PC-3 (cell line): ENCODE data around the gene SNN. TPM values are rescaled to one million over a fixed set of nuclear protein-coding genes. Genes with fewer than 3 reads are reported as not detected.

ENCODE experiments used
- ATAC-seq: fragments of 200-7000 bp; cut with Tn5 transposase; 2 replicates; pipeline ENCODE4 v1.9.1; 2020; ENCODE audit warnings: mild to moderate bottlenecking, moderate library complexity
- BruUV-seq: library from RNA; stranded (reverse); fragments of 400-500 nt; replicated peaks from 2 replicates; lab custom pipeline; 2021; lab: Mats Ljungman, UMichigan
- CTCF ChIA-PET: fragments of 300-600 bp; sonication (Branson Sonifier 250); formaldehyde crosslinking; loops from one replicate; lab custom pipeline; 2022; ENCODE audit warnings: antibody characterized with exemption; lab: Charles Lee
- POLR2A ChIA-PET: fragments of 300-600 bp; sonication (Branson Sonifier 250); formaldehyde crosslinking; loops from one replicate; lab custom pipeline; 2022; ENCODE audit warnings: antibody characterized with exemption; ENCODE audit not compliant: unreplicated experiment; lab: Charles Lee
- DNase-seq: peaks from one replicate; pipeline ENCODE4 v3.0.0-alpha.2; 2015
- H2AFZ ChIP-seq: fragments of 300-600 bp; sonication (generic); 2 replicates; pipeline ENCODE4 v1.6.0; 2016; ENCODE audit warnings: antibody characterized with exemption, low read length
- H3F3A ChIP-seq: fragments of 300-600 bp; sonication (generic); one replicate; pipeline ENCODE4 v1.6.0; 2017; ENCODE audit warnings: antibody characterized with exemption, low read length, control low read depth, mild to moderate bottlenecking; ENCODE audit not compliant: unreplicated experiment
- H3K27ac ChIP-seq: fragments of 300-600 bp; sonication (generic); 2 replicates; pipeline ENCODE4 v1.5.1; 2016; ENCODE audit warnings: mild to moderate bottlenecking, low read length
- H3K27me3 ChIP-seq: fragments of 300-600 bp; sonication (generic); 2 replicates; pipeline ENCODE4 v1.6.1; 2016; ENCODE audit warnings: low read length, mixed read lengths
- H3K36me3 ChIP-seq: fragments of 300-600 bp; sonication (generic); 2 replicates; pipeline ENCODE4 v1.6.1; 2016; ENCODE audit warnings: low read depth, mixed run types, low read length, mixed read lengths
- H3K4me1 ChIP-seq: fragments of 300-600 bp; sonication (generic); 2 replicates; pipeline ENCODE4 v1.5.1; 2016; ENCODE audit warnings: low read length; ENCODE audit not compliant: insufficient read depth
- H3K4me2 ChIP-seq: fragments of 300-600 bp; sonication (generic); 2 replicates; pipeline ENCODE4 v1.6.0; 2016; ENCODE audit warnings: low read length
- H3K4me3 ChIP-seq: fragments of 300-600 bp; sonication (generic); 2 replicates; pipeline ENCODE4 v1.5.1; 2016; ENCODE audit warnings: mild to moderate bottlenecking, low read length, mixed read lengths
- H3K79me2 ChIP-seq: fragments of 300-600 bp; sonication (generic); 2 replicates; pipeline ENCODE4 v1.6.1; 2017; ENCODE audit warnings: low read length, mixed read lengths
- H3K9ac ChIP-seq: fragments of 300-600 bp; sonication (generic); 2 replicates; pipeline ENCODE4 v1.6.0; 2016; ENCODE audit warnings: mild to moderate bottlenecking, low read length
- H3K9me2 ChIP-seq: fragments of 300-600 bp; sonication (generic); replicated peaks from 2 replicates; pipeline ENCODE4 v1.6.1; 2016; ENCODE audit warnings: mixed run types, low read length, mixed read lengths
- H3K9me3 ChIP-seq: fragments of 300-600 bp; sonication (generic); 2 replicates; pipeline ENCODE4 v1.6.1; 2016; ENCODE audit warnings: low read length, mixed read lengths
- H4K20me1 ChIP-seq: fragments of 300-600 bp; sonication (generic); 2 replicates; pipeline ENCODE4 v1.6.1; 2016; ENCODE audit warnings: low read length, mixed read lengths
- CTCF ChIP-seq: fragments of 300-600 bp; sonication (generic); conservative IDR thresholded peaks from 2 replicates; pipeline ENCODE4 v1.5.1; 2017; ENCODE audit warnings: antibody characterized with exemption, low read depth, mild to moderate bottlenecking, low read length
- EZH2 ChIP-seq: fragments of 300-600 bp; sonication (generic); IDR thresholded peaks from one replicate; pipeline ENCODE4 v1.6.1; 2017; ENCODE audit warnings: antibody characterized with exemption, mild to moderate bottlenecking, low read length; ENCODE audit not compliant: unreplicated experiment
- EZH2phosphoT487 ChIP-seq: fragments of 300-600 bp; sonication (generic); IDR thresholded peaks from 2 replicates; pipeline ENCODE4 v1.6.1; 2018; ENCODE audit warnings: mild to moderate bottlenecking, antibody characterized with exemption, low read length, borderline replicate concordance
- intact Hi-C: fragments of 100-400 bp; cut with micrococcal nuclease; formaldehyde crosslinking; loops from 2 replicates; pipeline ENCODE4 v1.9.0; 2023
- total RNA-seq: library from RNA; depleted of rRNA; stranded (reverse); fragments of >200 nt; gene quantifications from 2 replicates; pipeline ENCODE4 v1.2.3, GENCODE V29; 2014

SNN gene
- total RNA-seq, 1 experiment from 2014 or later: 4.3 TPM

GRCh38 chr16:11699234-11699894, 31.1 kb downstream of the SNN start:
- Histone ChIP-seq H3K4me3 (no peak overlapping the region), H3K27ac (no peak overlapping the region), H3K36me3 (peaks cover 11% of the 10 kb centered on the region), H3K9ac (no peak overlapping the region), H3F3A (no peaks in the 10 kb centered on the region), H3K79me2 (no peaks in the 10 kb centered on the region), H3K4me2 (no peak overlapping the region), H2AFZ (no peak overlapping the region), H3K9me2 (no peaks in the 10 kb centered on the region), H4K20me1 (no peaks in the 10 kb centered on the region), H3K9me3 (no peaks in the 10 kb centered on the region), H3K27me3 (no peaks in the 10 kb centered on the region), H3K4me1 (no peaks in the 10 kb centered on the region)
- POLR2A ChIA-PET: no interaction called here
- CTCF ChIA-PET: no interaction called here
- DNase-seq (no peak), ATAC-seq (no peak)
- no peak for TF ChIP-seq EZH2phosphoT487
- TF ChIP-seq CTCF: no peak
- TF ChIP-seq EZH2: no peak
- no TSS peak for BruUV-seq
- intact Hi-C loops: no loop called here

- Histone ChIP-seq H3F3A (no peaks in the 10 kb centered on the region), H2AFZ (no peak overlapping the region), H3K9me2 (no peaks in the 10 kb centered on the region), H3K27ac (no peak overlapping the region), H3K79me2 (no peaks in the 10 kb centered on the region), H3K9ac (no peak overlapping the region), H3K4me3 (no peak overlapping the region), H3K4me1 (no peaks in the 10 kb centered on the region), H3K4me2 (no peak overlapping the region), H3K36me3 (peaks cover 11% of the 10 kb centered on the region), H3K27me3 (no peaks in the 10 kb centered on the region), H3K9me3 (no peaks in the 10 kb centered on the region), H4K20me1 (no peaks in the 10 kb centered on the region)
- intact Hi-C loops: no loop called here
- DNase-seq: no peak
- ChIA-PET CTCF (no interaction called here), POLR2A (no interaction called here)
- no peak for ATAC-seq
- TF ChIP-seq EZH2phosphoT487 (no peak), CTCF (no peak), EZH2 (no peak)
- no TSS peak for BruUV-seq
These were observed 32.2 kb downstream of the SNN start for GRCh38 chr16:11700264-11701029.
